Heart right ventricle (tissue), 16 donors: ENCODE data around the gene LINGO1. TPM values are rescaled to one million over a fixed set of nuclear protein-coding genes. Genes with fewer than 3 reads are reported as not detected.
A peak's percentile ranks its signal among the peaks of the same experiment; 100 is the strongest.

ENCODE experiments used
- ATAC-seq, 8 donors: fragments of 200-7000 bp; cut with Tn5 transposase; one replicate each; pipeline ENCODE4 v1.9.1; 2020; ENCODE audit warnings: mild to moderate bottlenecking in 8 of 8, moderate library complexity in 8 of 8, moderate number of reproducible peaks in 1 of 8
- DNase-seq, 2 donors: peaks; one replicate each; pipeline ENCODE4 v3.0.0-alpha.2; 2020
- H3K27ac ChIP-seq, 10 donors: fragments of 200-600 bp; sonication (generic) in 2 of 10; one replicate each; pipeline versions ENCODE4 v1.5.0 to v1.8.0; 2020 to 2022; ENCODE audit warnings: mild to moderate bottlenecking in 3 of 10
- H3K27me3 ChIP-seq, 7 donors: fragments of 200-600 bp; one replicate each; pipeline ENCODE4 v1.8.0; 2021 to 2022; ENCODE audit warnings: mild to moderate bottlenecking in 2 of 7
- H3K36me3 ChIP-seq, 9 donors: fragments of 200-600 bp; sonication (generic) in 1 of 9; one replicate each; pipeline versions ENCODE4 v1.5.0 to v1.8.0; 2020 to 2022; ENCODE audit warnings: mild to moderate bottlenecking in 2 of 9
- H3K4me1 ChIP-seq, 9 donors: fragments of 200-600 bp; sonication (generic) in 1 of 9; one replicate each; pipeline versions ENCODE4 v1.5.0 to v1.8.0; 2020 to 2022; ENCODE audit warnings: mild to moderate bottlenecking in 4 of 9
- H3K4me3 ChIP-seq, 10 donors: fragments of 200-600 bp; sonication (generic) in 2 of 10; one replicate each; pipeline versions ENCODE4 v1.5.0 to v1.8.0; 2020 to 2022; ENCODE audit warnings: mild to moderate bottlenecking in 7 of 10, moderate library complexity in 2 of 10
- H3K9me3 ChIP-seq, 11 donors: fragments of 200-600 bp in 10 of 11; sonication (generic) in 2 of 11; one replicate each; pipeline versions ENCODE4 v1.5.0 to v1.8.0; 2013 to 2022; ENCODE audit warnings: mild to moderate bottlenecking in 2 of 11, control low read depth in 1 of 11, moderate library complexity in 1 of 11
- CTCF ChIP-seq, 9 donors: fragments of 200-600 bp; sonication (generic) in 2 of 9; IDR thresholded peaks; one replicate each; pipeline versions ENCODE4 v1.5.0 to v1.8.0; 2021 to 2022; ENCODE audit warnings: antibody characterized with exemption in 9 of 9, mild to moderate bottlenecking in 5 of 9, moderate library complexity in 1 of 9
- WGBS, 2 donors: extraction: QIAGEN DNeasy Blood & Tissue Kit; methylation state at CpG; one replicate each; pipeline ENCODE4 v1.1.7; 2013; ENCODE audit warnings: inconsistent platforms in 1 of 2; 5-methylcytosine and 5-hydroxymethylcytosine counted together
- intact Hi-C, 10 donors: fragments of 100-400 bp; cut with DNase I; formaldehyde crosslinking; loops; one replicate each; pipeline versions ENCODE4 v1.11.1 to v1.14.2; 2022
- polyA plus RNA-seq, 2 donors: library from polyadenylated mRNA; stranded (reverse); fragments of 200-250 nt; gene quantifications; one replicate each; pipeline ENCODE4 v1.2.3, GENCODE V29; 2013
- total RNA-seq, 10 donors: library from RNA; stranded (reverse); fragmentation: NEBNext Ultra II Directional in 3 of 10; extraction: Animal tissue kit (Norgen Biotek cat#: 25700) in 3 of 10; gene quantifications; one replicate each; pipeline versions ENCODE4 v1.2.1 to v1.2.4, GENCODE V29; 2021 to 2023
- donor health status: Arrhythmogenic right ventricular cardiomyopathy.
- donor health status: ischemic (EF 13 %, LVEDD 7.1; RV severe dilation, severe dysfunction).
- donor health status: healthy with polysubstance abuse.
- donor health status: DM: no; HTN: yes; CAD: no.
- donor health status: DM: no; HTN: no; CAD: no.
- donor health status: ischemic (EF 25% LVEDD 6.9; RV normal size, moderate dysfunction).
- donor health status: ischemic (EF 25% LVEDD 5.7; RV mildly dilated, moderate dysfunction).
- donor health status: healthy.
- donor health status: DM: yes; HTN: yes; CAD: no.
- donor health status: Ischemic cardiomyopathy.
- donor health status: ischemic (EF 35%, LVEDD 5.7; RV mildly dilated, moderate dysfunction).
- donor health status: nonischemic (EF 11% LVEDD 7.7; RV severe dilation, severe dysfunction).
- donor health status: DM: yes; HTN: yes; CAD: no.
- donor health status: PGD.
- donor health status: ischemic (EF 29% LVEDD 5.4; RV normal size, mild dysfunction).
- donor health status: nonischemic (EF 23%, LVEDD 6.1; RV moderate dilation, normal function).

Gene LINGO1
- total and polyA plus RNA-seq, 12 donors = 0.70 to 2.7 (median 1.3) TPM

- no peak for TF ChIP-seq CTCF (IDR thresholded peaks at IDR 0.05)
- Histone ChIP-seq H3K4me1 (peaks cover 0 to 10% (median 0%) of the 10 kb centered on the region in 9 donors), H3K27ac (no peak overlapping the region), H3K4me3 (no peak overlapping the region), H3K9me3 (no peaks in the 10 kb centered on the region), H3K27me3 (no peaks in the 10 kb centered on the region), H3K36me3 (no peaks in the 10 kb centered on the region)
- WGBS, 2 donors = 96% methylated on average over 23 of the region's 23 CpGs
- DNase-seq = no peak
- no peak for ATAC-seq
- intact Hi-C loops = no loop called here
Observed at GRCh38 chr15:77613814-77614213, 18.9 kb downstream of the LINGO1 start.

GRCh38 chr15:77612958-77613601 is 19.6 kb downstream of the LINGO1 start:
- no peak for ATAC-seq

GRCh38 chr15:77611767-77612166 is 20.9 kb downstream of the LINGO1 start:
- Histone ChIP-seq H3K4me1 (peaks cover 0 to 25% (median 9%) of the 10 kb centered on the region in 9 donors), H3K27me3 (no peaks in the 10 kb centered on the region), H3K36me3 (no peaks in the 10 kb centered on the region), H3K9me3 (no peaks in the 10 kb centered on the region), H3K27ac (no peak overlapping the region), H3K4me3 (no peak overlapping the region)
- TF ChIP-seq CTCF (IDR thresholded peaks at IDR 0.05) = no peak
- ATAC-seq (no peak), DNase-seq (no peak)
- 68 to 70% methylated on average over 10 of the region's 10 CpGs for WGBS, 2 donors
- intact Hi-C loops = no loop called here

More at GRCh38 chr15:77612958-77613601, 19.6 kb downstream of the LINGO1 start:
- no peak for DNase-seq
- Histone ChIP-seq H3K27ac (no peak overlapping the region), H3K4me1 (peaks cover 0 to 12% (median 0%) of the 10 kb centered on the region in 9 donors), H3K9me3 (no peaks in the 10 kb centered on the region), H3K27me3 (no peaks in the 10 kb centered on the region), H3K4me3 (no peak overlapping the region), H3K36me3 (no peaks in the 10 kb centered on the region)
- 80 to 83% methylated on average over 8 of the region's 8 CpGs for WGBS, 2 donors
- intact Hi-C loops = no loop called here
- no peak for TF ChIP-seq CTCF (IDR thresholded peaks at IDR 0.05)

GRCh38 chr15:77610731-77611130 is 22.0 kb downstream of the LINGO1 start:
- Histone ChIP-seq H3K9me3 (no peaks in the 10 kb centered on the region), H3K4me3 (no peak overlapping the region), H3K36me3 (no peaks in the 10 kb centered on the region), H3K4me1 (peaks cover 4 to 36% (median 12%) of the 10 kb centered on the region in 9 donors), H3K27me3 (peaks cover 0 to 3% (median 0%) of the 10 kb centered on the region in 7 donors), H3K27ac (no peak overlapping the region)
- intact Hi-C loops = no loop called here
- DNase-seq (no peak), ATAC-seq (peak in 3 of 8 donors; percentile 14 to 30 (median 22))
- no peak for TF ChIP-seq CTCF (IDR thresholded peaks at IDR 0.05)
- 63 to 73% methylated on average over 9 of the region's 9 CpGs for WGBS, 2 donors
